ENCODE measurements around the gene ZNF362.

Gene ZNF362

DNA sequence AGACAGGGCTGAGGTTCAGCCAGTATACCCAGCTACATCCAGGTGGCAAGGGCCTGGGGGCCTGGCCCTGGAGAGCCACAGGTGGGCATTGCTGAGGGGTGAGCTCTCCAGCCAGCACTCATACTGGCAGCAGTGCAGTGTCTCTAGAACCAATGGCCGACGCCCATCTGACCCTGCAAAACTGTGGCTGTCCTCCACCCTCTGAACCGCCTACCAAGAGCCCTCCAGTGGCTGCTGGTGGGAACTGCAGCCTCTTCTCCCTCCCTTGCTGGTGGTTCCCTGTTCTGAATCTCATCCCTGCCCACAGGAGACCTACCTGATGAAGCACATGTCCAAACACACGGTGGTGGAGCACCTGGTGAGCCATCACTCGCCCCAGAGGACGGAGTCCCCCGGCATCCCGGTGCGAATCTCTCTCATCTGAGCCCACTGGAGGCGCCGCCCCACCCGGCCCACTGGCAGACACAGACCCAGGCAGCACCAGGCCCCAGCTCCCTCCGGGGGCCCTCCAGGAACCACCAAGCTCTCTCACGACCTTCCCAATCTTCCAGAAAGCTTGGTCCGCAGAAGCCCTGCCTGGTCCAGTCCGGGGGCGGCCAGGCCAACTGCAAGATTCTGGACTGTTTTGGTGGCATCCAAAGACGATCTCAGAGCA, 42.5 kb downstream of the ZNF362 start:
- DNase-seq (ENCODE audit: low read depth in 1 of 2, low spot score in 1 of 2): peak; percentile 16 to 63
- H3K4me3 ChIP-seq (replicated peaks; ENCODE audit: insufficient read depth, low read length): no peak overlapping the region
- TF ChIP-seq, protein P1, sequence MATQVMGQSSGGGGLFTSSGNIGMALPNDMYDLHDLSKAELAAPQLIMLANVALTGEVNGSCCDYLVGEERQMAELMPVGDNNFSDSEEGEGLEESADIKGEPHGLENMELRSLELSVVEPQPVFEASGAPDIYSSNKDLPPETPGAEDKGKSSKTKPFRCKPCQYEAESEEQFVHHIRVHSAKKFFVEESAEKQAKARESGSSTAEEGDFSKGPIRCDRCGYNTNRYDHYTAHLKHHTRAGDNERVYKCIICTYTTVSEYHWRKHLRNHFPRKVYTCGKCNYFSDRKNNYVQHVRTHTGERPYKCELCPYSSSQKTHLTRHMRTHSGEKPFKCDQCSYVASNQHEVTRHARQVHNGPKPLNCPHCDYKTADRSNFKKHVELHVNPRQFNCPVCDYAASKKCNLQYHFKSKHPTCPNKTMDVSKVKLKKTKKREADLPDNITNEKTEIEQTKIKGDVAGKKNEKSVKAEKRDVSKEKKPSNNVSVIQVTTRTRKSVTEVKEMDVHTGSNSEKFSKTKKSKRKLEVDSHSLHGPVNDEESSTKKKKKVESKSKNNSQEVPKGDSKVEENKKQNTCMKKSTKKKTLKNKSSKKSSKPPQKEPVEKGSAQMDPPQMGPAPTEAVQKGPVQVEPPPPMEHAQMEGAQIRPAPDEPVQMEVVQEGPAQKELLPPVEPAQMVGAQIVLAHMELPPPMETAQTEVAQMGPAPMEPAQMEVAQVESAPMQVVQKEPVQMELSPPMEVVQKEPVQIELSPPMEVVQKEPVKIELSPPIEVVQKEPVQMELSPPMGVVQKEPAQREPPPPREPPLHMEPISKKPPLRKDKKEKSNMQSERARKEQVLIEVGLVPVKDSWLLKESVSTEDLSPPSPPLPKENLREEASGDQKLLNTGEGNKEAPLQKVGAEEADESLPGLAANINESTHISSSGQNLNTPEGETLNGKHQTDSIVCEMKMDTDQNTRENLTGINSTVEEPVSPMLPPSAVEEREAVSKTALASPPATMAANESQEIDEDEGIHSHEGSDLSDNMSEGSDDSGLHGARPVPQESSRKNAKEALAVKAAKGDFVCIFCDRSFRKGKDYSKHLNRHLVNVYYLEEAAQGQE (IDR thresholded peaks at IDR 0.05; ENCODE audit: insufficient replicate concordance, low read depth): no peak
- TF ChIP-seq, protein P2, sequence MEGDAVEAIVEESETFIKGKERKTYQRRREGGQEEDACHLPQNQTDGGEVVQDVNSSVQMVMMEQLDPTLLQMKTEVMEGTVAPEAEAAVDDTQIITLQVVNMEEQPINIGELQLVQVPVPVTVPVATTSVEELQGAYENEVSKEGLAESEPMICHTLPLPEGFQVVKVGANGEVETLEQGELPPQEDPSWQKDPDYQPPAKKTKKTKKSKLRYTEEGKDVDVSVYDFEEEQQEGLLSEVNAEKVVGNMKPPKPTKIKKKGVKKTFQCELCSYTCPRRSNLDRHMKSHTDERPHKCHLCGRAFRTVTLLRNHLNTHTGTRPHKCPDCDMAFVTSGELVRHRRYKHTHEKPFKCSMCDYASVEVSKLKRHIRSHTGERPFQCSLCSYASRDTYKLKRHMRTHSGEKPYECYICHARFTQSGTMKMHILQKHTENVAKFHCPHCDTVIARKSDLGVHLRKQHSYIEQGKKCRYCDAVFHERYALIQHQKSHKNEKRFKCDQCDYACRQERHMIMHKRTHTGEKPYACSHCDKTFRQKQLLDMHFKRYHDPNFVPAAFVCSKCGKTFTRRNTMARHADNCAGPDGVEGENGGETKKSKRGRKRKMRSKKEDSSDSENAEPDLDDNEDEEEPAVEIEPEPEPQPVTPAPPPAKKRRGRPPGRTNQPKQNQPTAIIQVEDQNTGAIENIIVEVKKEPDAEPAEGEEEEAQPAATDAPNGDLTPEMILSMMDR (IDR thresholded peaks at IDR 0.05; ENCODE audit: insufficient read depth, low read length): peak; percentile 94
- TF ChIP-seq POLR2AphosphoS5 (IDR thresholded peaks at IDR 0.05; ENCODE audit: low read depth): no peak

DNA sequence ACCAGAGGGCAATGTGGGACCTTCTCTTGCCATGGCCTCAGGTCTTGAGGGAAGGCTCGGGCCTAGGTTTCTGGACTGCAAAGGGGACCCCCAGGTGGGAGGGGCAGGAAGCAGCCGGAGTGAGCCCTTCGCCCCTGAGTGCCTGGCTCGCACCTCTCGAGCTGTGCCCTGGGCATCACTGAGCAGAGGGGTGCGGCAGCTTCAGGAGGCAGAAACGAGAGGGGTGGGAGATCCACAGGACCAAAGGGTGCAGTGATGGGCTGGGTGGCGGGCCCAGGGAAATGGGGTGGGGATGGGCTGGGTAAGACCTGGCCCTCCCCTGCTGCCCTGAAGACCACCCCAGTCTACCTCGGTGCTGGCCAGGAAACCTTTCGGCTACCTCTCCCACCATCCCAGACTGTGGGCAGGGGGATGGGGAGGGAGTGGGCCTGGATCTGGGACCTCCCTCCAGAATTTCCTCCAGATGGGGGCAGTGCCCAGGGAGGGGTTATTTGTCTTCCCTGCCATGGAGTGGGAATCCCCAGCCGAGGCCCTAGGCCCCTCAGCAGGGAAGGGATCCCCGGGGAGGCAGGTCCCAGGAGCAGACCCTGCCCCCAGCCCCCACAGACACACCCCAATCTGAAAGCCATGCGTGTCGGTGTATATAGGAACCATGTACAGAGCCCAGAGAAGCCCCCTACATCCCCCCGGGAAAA, 43.3 kb downstream of the ZNF362 start:
- TF ChIP-seq, protein P1 (IDR thresholded peaks at IDR 0.05; ENCODE audit: insufficient replicate concordance, low read depth): no peak
- TF ChIP-seq POLR2AphosphoS5 (IDR thresholded peaks at IDR 0.05; ENCODE audit: low read depth) (no peak), SPI1 (IDR thresholded peaks at IDR 0.05; ENCODE audit: borderline replicate concordance, low read depth) (no peak), GABPA (IDR thresholded peaks at IDR 0.05; ENCODE audit: low read depth) (no peak)
- TF ChIP-seq, protein P2 (IDR thresholded peaks at IDR 0.05; ENCODE audit: insufficient read depth, low read length): no peak
- no peak for DNase-seq (ENCODE audit: low read depth in 1 of 2, low spot score in 1 of 2)

More for the DNA sequence above, 42.5 kb downstream of the ZNF362 start:
- H3K27ac ChIP-seq (replicated peaks): no peak overlapping the region
- no peaks in the 10 kb centered on the region for H3K27me3 ChIP-seq (ENCODE audit: insufficient read depth, poor library complexity, severe bottlenecking)

DNA sequence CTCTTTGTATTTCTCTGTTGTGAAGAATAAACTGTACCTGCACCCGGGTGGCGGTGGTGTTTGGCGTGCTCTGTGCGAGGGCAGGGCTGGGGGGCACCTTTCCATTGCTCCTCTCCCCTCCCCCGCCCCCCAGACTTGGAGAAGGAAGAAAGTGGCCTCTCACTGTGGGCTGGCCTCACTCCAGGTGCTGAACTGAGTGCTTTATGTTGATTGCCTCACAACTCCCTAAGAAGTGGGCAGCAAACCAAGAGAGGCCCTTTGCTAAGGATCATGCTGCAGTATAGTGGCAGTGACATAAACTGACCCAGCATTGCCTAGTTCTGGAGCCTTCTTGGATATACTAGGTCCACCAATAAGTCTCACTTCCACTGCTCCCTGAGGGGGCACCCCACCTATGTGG, 44.4 kb downstream of the ZNF362 start:
- Histone ChIP-seq H3K27me3 (ENCODE audit: insufficient read depth, poor library complexity, severe bottlenecking) (no peaks in the 10 kb centered on the region), H3K27ac (replicated peaks) (no peak overlapping the region), H3K4me3 (replicated peaks; ENCODE audit: insufficient read depth, low read length) (no peak overlapping the region)
- no peak for TF ChIP-seq POLR2AphosphoS5 (IDR thresholded peaks at IDR 0.05; ENCODE audit: low read depth)
- TF ChIP-seq GABPA (IDR thresholded peaks at IDR 0.05; ENCODE audit: low read depth): no peak
- TF ChIP-seq SPI1 (IDR thresholded peaks at IDR 0.05; ENCODE audit: borderline replicate concordance, low read depth): no peak
- TF ChIP-seq, protein P2 (IDR thresholded peaks at IDR 0.05; ENCODE audit: insufficient read depth, low read length): no peak
- TF ChIP-seq, protein P1 (IDR thresholded peaks at IDR 0.05; ENCODE audit: insufficient replicate concordance, low read depth): no peak
- no peak for DNase-seq (ENCODE audit: low read depth in 1 of 2, low spot score in 1 of 2)

More for the DNA sequence above, 43.3 kb downstream of the ZNF362 start:
- no peaks in the 10 kb centered on the region for H3K27me3 ChIP-seq (ENCODE audit: insufficient read depth, poor library complexity, severe bottlenecking)
- H3K4me3 ChIP-seq (replicated peaks; ENCODE audit: insufficient read depth, low read length): no peak overlapping the region
- H3K27ac ChIP-seq (replicated peaks): no peak overlapping the region

Data from HL-60 (cell line).